Kidney (tissue), 14 donors: ENCODE data around the gene GRIK2. TPM values are rescaled to one million over a fixed set of nuclear protein-coding genes. Genes with fewer than 3 reads are reported as not detected.

ENCODE experiments used
- DNase-seq, 5 donors: peaks; one replicate each; pipeline ENCODE4 v3.0.0-alpha.2; 2013 to 2020
- FAIRE-seq: peaks from 2 replicates; lab custom pipeline; 2012; peaks lifted over from hg19 to GRCh38; lab: Jason Lieb, UNC
- H3K27ac ChIP-seq, 2 donors: one replicate each; pipeline ENCODE4 v1.7.0; 2013; ENCODE audit warnings: low read depth in 2 of 2, low read length in 2 of 2, inconsistent platforms in 1 of 2
- H3K27me3 ChIP-seq: one replicate; pipeline ENCODE4 v1.7.1; 2013; ENCODE audit warnings: low read length, inconsistent platforms; ENCODE audit not compliant: control insufficient read depth, insufficient read depth
- H3K36me3 ChIP-seq, 3 donors: one replicate each; pipeline versions ENCODE4 v1.7.0 to v1.7.1; 2013; ENCODE audit warnings: low read length in 3 of 3, control low read depth in 1 of 3, inconsistent platforms in 1 of 3; ENCODE audit not compliant: insufficient read depth in 3 of 3, control insufficient read depth in 2 of 3
- H3K4me1 ChIP-seq, 3 donors: one replicate each; pipeline versions ENCODE4 v1.7.0 to v1.7.1; 2013; ENCODE audit warnings: low read length in 3 of 3, inconsistent platforms in 1 of 3, low read depth in 1 of 3; ENCODE audit not compliant: control insufficient read depth in 2 of 3, insufficient read depth in 2 of 3
- H3K4me3 ChIP-seq, 3 donors: one replicate each; pipeline versions ENCODE4 v1.7.0 to v1.8.1; 2013; ENCODE audit warnings: low read length in 3 of 3, control low read depth in 1 of 3, inconsistent platforms in 1 of 3
- H3K9ac ChIP-seq, 3 donors: one replicate each; pipeline versions ENCODE4 v1.7.0 to v1.7.1; 2013; ENCODE audit warnings: low read length in 3 of 3, control low read depth in 1 of 3, inconsistent platforms in 1 of 3
- H3K9me3 ChIP-seq, 3 donors: one replicate each; pipeline versions ENCODE4 v1.7.0 to v1.7.1; 2013; ENCODE audit warnings: low read length in 3 of 3, control low read depth in 1 of 3, inconsistent platforms in 1 of 3; ENCODE audit not compliant: control insufficient read depth in 2 of 3, insufficient read depth in 1 of 3
- intact Hi-C: fragments of 100-400 bp; cut with DNase I; formaldehyde crosslinking; loops from one replicate; pipeline ENCODE4 v1.11.1; 2022
- polyA plus RNA-seq: library from polyadenylated mRNA; stranded (reverse); fragments of 350-450 nt; fragmentation: Illumina TruSeq; extraction: RNeasy Lipid Tissue Mini Kit (QIAGEN cat#74804); gene quantifications from one replicate; pipeline ENCODE4 v1.2.3, GENCODE V29; 2014; ENCODE audit warnings: low read depth, low replicate concordance; ENCODE audit not compliant: insufficient read depth
- total RNA-seq: library from RNA; stranded (reverse); fragmentation: NEBNext Ultra II Directional; extraction: Animal tissue kit (Norgen Biotek cat#: 25700); gene quantifications from one replicate; pipeline ENCODE4 v1.2.1, GENCODE V29; 2021
- TF ChIP-seq, protein P1 (sequence below): IDR thresholded peaks from 3 replicates; pipeline ENCODE4 v1.5.1; 2012; ENCODE audit warnings: mild to moderate bottlenecking, moderate library complexity, borderline replicate concordance; ENCODE audit not compliant: insufficient read depth; ENCODE audit errors: extremely low read depth
- donor health status: control.
- donor health status: control.
- donor health status: control.
- donor health status: control.
- donor health status: control.
- donor health status: DM: yes; HTN: yes; CAD: no.
- donor health status: Normal renal cell carcinoma (clear cell type).

GRIK2 gene
- total and polyA plus RNA-seq, 2 donors from 2014 or later, result 0.82 to 1.4 TPM

GRCh38 chr6:101417900-101418299 lies 24.4 kb downstream of the GRIK2 start:
- no peak overlapping the region for H3K9ac ChIP-seq
- intact Hi-C loops, result no loop called here
- no peaks in the 10 kb centered on the region for H3K36me3 ChIP-seq
- DNase-seq (no peak), FAIRE-seq (no peak)
- H3K27me3 ChIP-seq, result no peaks in the 10 kb centered on the region
- no peak overlapping the region for H3K27ac ChIP-seq
- H3K9me3 ChIP-seq, result no peaks in the 10 kb centered on the region
- TF ChIP-seq, protein P1, sequence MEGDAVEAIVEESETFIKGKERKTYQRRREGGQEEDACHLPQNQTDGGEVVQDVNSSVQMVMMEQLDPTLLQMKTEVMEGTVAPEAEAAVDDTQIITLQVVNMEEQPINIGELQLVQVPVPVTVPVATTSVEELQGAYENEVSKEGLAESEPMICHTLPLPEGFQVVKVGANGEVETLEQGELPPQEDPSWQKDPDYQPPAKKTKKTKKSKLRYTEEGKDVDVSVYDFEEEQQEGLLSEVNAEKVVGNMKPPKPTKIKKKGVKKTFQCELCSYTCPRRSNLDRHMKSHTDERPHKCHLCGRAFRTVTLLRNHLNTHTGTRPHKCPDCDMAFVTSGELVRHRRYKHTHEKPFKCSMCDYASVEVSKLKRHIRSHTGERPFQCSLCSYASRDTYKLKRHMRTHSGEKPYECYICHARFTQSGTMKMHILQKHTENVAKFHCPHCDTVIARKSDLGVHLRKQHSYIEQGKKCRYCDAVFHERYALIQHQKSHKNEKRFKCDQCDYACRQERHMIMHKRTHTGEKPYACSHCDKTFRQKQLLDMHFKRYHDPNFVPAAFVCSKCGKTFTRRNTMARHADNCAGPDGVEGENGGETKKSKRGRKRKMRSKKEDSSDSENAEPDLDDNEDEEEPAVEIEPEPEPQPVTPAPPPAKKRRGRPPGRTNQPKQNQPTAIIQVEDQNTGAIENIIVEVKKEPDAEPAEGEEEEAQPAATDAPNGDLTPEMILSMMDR, result no peak
- no peaks in the 10 kb centered on the region for H3K4me1 ChIP-seq
- no peak overlapping the region for H3K4me3 ChIP-seq

DNA sequence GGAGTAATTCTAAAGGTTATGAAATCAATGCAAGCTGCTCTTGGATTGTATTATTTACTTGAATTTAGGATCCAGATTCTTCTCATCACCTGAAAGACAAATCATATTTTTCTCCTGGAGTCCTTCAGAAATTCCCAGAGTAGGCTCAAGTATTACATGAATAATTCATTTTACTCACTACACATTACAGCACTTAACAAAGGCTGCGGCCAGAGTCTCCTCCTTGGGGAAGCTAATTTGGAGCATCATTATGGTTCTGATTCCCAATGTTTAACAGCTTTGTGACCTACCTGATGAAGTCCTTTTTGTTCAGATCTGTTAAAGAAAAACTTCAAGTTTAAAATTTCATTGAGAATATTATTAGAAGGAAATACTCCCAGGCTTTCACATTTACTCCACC lies 28.7 kb downstream of the GRIK2 start:
- TF ChIP-seq, protein P1, result no peak
- H3K9ac ChIP-seq, result no peak overlapping the region
- H3K4me3 ChIP-seq, result no peak overlapping the region
- no peaks in the 10 kb centered on the region for H3K9me3 ChIP-seq
- H3K27ac ChIP-seq, result no peak overlapping the region
- intact Hi-C loops, result no loop called here
- FAIRE-seq (no peak), DNase-seq (no peak)
- no peaks in the 10 kb centered on the region for H3K4me1 ChIP-seq
- no peaks in the 10 kb centered on the region for H3K36me3 ChIP-seq
- no peaks in the 10 kb centered on the region for H3K27me3 ChIP-seq

- no peak for FAIRE-seq
- no peak overlapping the region for H3K4me3 ChIP-seq
Measured at GRCh38 chr6:101422811-101423210, 29.3 kb downstream of the GRIK2 start.

DNA sequence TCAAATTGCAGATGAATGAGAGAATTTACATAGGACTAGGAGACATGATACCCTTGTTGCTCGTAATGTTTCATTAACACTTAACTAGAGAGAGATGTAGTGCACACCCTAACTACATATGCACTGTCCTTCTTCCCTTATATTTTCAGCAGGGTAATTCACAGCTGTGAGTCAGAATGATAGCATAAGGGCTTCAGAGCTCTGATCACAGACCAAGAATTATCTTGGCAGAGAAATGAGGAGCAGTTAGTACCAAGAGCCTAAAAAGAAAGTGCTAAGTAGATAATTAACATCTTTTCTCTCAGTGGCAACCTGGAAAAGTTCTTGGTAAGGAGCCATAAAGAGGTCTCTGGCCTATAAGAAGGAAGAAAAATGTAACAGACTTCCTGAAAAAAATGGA lies 35.8 kb downstream of the GRIK2 start:
- Histone ChIP-seq H3K4me1 (no peaks in the 10 kb centered on the region), H3K9me3 (no peaks in the 10 kb centered on the region), H3K9ac (no peak overlapping the region), H3K27ac (no peak overlapping the region), H3K36me3 (no peaks in the 10 kb centered on the region), H3K27me3 (no peaks in the 10 kb centered on the region), H3K4me3 (no peak overlapping the region)
- no peak for FAIRE-seq
- intact Hi-C loops, result no loop called here
- DNase-seq, result peak in 1 of 5 donors; percentile 7
- TF ChIP-seq, protein P1, result no peak

More at GRCh38 chr6:101422811-101423210, 29.3 kb downstream of the GRIK2 start:
- Histone ChIP-seq H3K9ac (no peak overlapping the region), H3K27me3 (no peaks in the 10 kb centered on the region), H3K4me1 (no peaks in the 10 kb centered on the region), H3K27ac (no peak overlapping the region), H3K36me3 (no peaks in the 10 kb centered on the region), H3K9me3 (no peaks in the 10 kb centered on the region)
- intact Hi-C loops, result no loop called here
- no peak for DNase-seq
- TF ChIP-seq, protein P1, result no peak
